DMS 273 treated with DMSO at 0.1 percent for 48 hours (cell line): ENCODE results near the gene GNAZ.
A peak's percentile ranks its signal among the peaks of the same experiment; 100 is the strongest.

ENCODE experiments used
- DNase-seq: peaks from one replicate; lab custom pipeline; 2025; lab: John Stamatoyannopoulos, UW

Gene GNAZ

GRCh38 chr22:23106906-23107367 lies 36.6 kb downstream of the GNAZ start:
- DNase-seq, result peak; percentile 60

GRCh38 chr22:23107487-23108248 lies 37.3 kb downstream of the GNAZ start:
- no peak for DNase-seq

- no peak for DNase-seq
These were observed 38.1 kb downstream of the GNAZ start for GRCh38 chr22:23108249-23109078.

GRCh38 chr22:23109079-23109347 lies 38.7 kb downstream of the GNAZ start:
- DNase-seq, result no peak

GRCh38 chr22:23109441-23109978 lies 39.2 kb downstream of the GNAZ start:
- no peak for DNase-seq

- peak; percentile 24 for DNase-seq
These were observed 40.0 kb downstream of the GNAZ start for GRCh38 chr22:23110190-23110921.

GRCh38 chr22:23110922-23111527 lies 40.7 kb downstream of the GNAZ start:
- no peak for DNase-seq

GRCh38 chr22:23112472-23113012 lies 42.2 kb downstream of the GNAZ start:
- DNase-seq, result no peak

- DNase-seq, result peak; percentile 77
These were observed 42.9 kb downstream of the GNAZ start for GRCh38 chr22:23113067-23113846.

- DNase-seq, result no peak
These were observed 43.8 kb downstream of the GNAZ start for GRCh38 chr22:23113847-23114720.

- no peak for DNase-seq
These were observed 44.4 kb downstream of the GNAZ start for GRCh38 chr22:23114721-23115020.

- DNase-seq, result no peak
These were observed 45.0 kb downstream of the GNAZ start for GRCh38 chr22:23115369-23115768.

- no peak for DNase-seq
These were observed 45.6 kb downstream of the GNAZ start for GRCh38 chr22:23115825-23116494.

GRCh38 chr22:23116506-23117263 lies 46.4 kb downstream of the GNAZ start:
- DNase-seq, result no peak

- DNase-seq, result no peak
These were observed 47.0 kb downstream of the GNAZ start for GRCh38 chr22:23117275-23117674.

- no peak for DNase-seq
These were observed 47.8 kb downstream of the GNAZ start for GRCh38 chr22:23117891-23118646.

- DNase-seq, result no peak
These were observed 48.6 kb downstream of the GNAZ start for GRCh38 chr22:23118647-23119493.
